Neural cell (in vitro differentiated cells): ENCODE data around the gene ARHGAP30. TPM values are rescaled to one million over a fixed set of nuclear protein-coding genes. Genes with fewer than 3 reads are reported as not detected.

Experiments used
- H2AFZ ChIP-seq: fragments of 200-600, 300-800 bp; sonication (generic), shearing (Covaris generic); 2 replicates; pipeline ENCODE4 v1.6.0; 2014; ENCODE audit warnings: low read depth, mild to moderate bottlenecking, antibody characterized with exemption, low read length, moderate library complexity
- H3F3A ChIP-seq: fragments of 200-600 bp; shearing (Covaris generic); 2 replicates; pipeline ENCODE4 v1.6.1; 2016; ENCODE audit warnings: mild to moderate bottlenecking, moderate library complexity, mixed read lengths, antibody characterized with exemption, low read length; ENCODE audit not compliant: insufficient read depth, poor library complexity, severe bottlenecking
- H3K27ac ChIP-seq: fragments of 200-600, 300-800 bp; sonication (generic), shearing (Covaris generic); 2 replicates; pipeline ENCODE4 v1.5.1; 2014; ENCODE audit warnings: mild to moderate bottlenecking, low read length, moderate library complexity
- H3K27me3 ChIP-seq: fragments of 300-800, 200-600 bp; sonication (generic), shearing (Covaris generic); 2 replicates; pipeline ENCODE4 v1.6.0; 2014; ENCODE audit warnings: mild to moderate bottlenecking, low read depth, low read length, moderate library complexity; ENCODE audit not compliant: insufficient read depth
- H3K36me3 ChIP-seq: fragments of 300-800, 200-600 bp; sonication (generic), shearing (Covaris generic); 2 replicates; pipeline ENCODE4 v1.5.1; 2014; ENCODE audit warnings: mild to moderate bottlenecking, antibody characterized with exemption, low read length, moderate library complexity; ENCODE audit not compliant: insufficient read depth
- H3K4me2 ChIP-seq: fragments of 300-800, 200-600 bp; sonication (generic), shearing (Covaris generic); 2 replicates; pipeline ENCODE4 v1.6.0; 2014; ENCODE audit warnings: mild to moderate bottlenecking, low read length
- H3K4me3 ChIP-seq: fragments of 300-800, 200-600 bp; sonication (generic), shearing (Covaris generic); 2 replicates; pipeline ENCODE4 v1.5.1; 2014; ENCODE audit warnings: mild to moderate bottlenecking, low read length, moderate library complexity
- H3K79me2 ChIP-seq: fragments of 200-600 bp; shearing (Covaris generic); replicated peaks from 2 replicates; pipeline ENCODE4 v1.6.0; 2014; ENCODE audit warnings: mild to moderate bottlenecking, low read length, moderate library complexity; ENCODE audit not compliant: insufficient read depth
- H3K9ac ChIP-seq: fragments of 300-800, 200-600 bp; sonication (generic), shearing (Covaris generic); 2 replicates; pipeline ENCODE4 v1.6.1; 2016; ENCODE audit warnings: mild to moderate bottlenecking, low read length, mixed read lengths
- H3K9me2 ChIP-seq: fragments of 200-600 bp; shearing (Covaris generic); 2 replicates; pipeline ENCODE4 v1.6.1; 2016; ENCODE audit warnings: mild to moderate bottlenecking, low read length, mixed read lengths; ENCODE audit not compliant: insufficient read depth
- H3K9me3 ChIP-seq: fragments of 200-600, 300-800 bp; sonication (generic), shearing (Covaris generic); 2 replicates; pipeline ENCODE4 v1.6.1; 2016; ENCODE audit warnings: mild to moderate bottlenecking, mixed run types, low read length, moderate library complexity, mixed read lengths
- H4K20me1 ChIP-seq: fragments of 200-600 bp; shearing (Covaris generic); 2 replicates; pipeline ENCODE4 v1.6.1; 2016; ENCODE audit warnings: mild to moderate bottlenecking, mixed run types; ENCODE audit not compliant: insufficient read depth
- CTCF ChIP-seq: fragments of 450-650 bp; IDR thresholded peaks from 2 replicates; pipeline ENCODE4 v1.5.1; 2014; ENCODE audit warnings: antibody characterized with exemption, mild to moderate bottlenecking, moderate library complexity; ENCODE audit not compliant: poor library complexity, severe bottlenecking
- EP300 ChIP-seq: fragments of 450-650 bp; conservative IDR thresholded peaks from 2 replicates; pipeline ENCODE4 v1.6.1; 2014; ENCODE audit warnings: antibody characterized with exemption, mild to moderate bottlenecking, moderate library complexity; ENCODE audit not compliant: poor library complexity, severe bottlenecking
- EZH2 ChIP-seq: fragments of 200-600, 300-800 bp; shearing (Covaris generic), sonication (generic); IDR thresholded peaks from 2 replicates; pipeline ENCODE4 v1.6.1; 2014; ENCODE audit warnings: antibody characterized with exemption, low read length, borderline replicate concordance, mild to moderate bottlenecking; ENCODE audit not compliant: insufficient read depth, poor library complexity, severe bottlenecking
- MXI1 ChIP-seq: fragments of 450-650 bp; conservative IDR thresholded peaks from 2 replicates; pipeline ENCODE4 v1.6.1; 2014; ENCODE audit warnings: antibody characterized with exemption, mild to moderate bottlenecking; ENCODE audit not compliant: poor library complexity, severe bottlenecking
- POLR2AphosphoS5 ChIP-seq: IDR thresholded peaks from 2 replicates; pipeline ENCODE4 v1.6.1; 2012
- RAD21 ChIP-seq: fragments of 450-650 bp; conservative IDR thresholded peaks from 2 replicates; pipeline ENCODE4 v1.6.1; 2014; ENCODE audit warnings: antibody characterized with exemption, mild to moderate bottlenecking, moderate library complexity
- SMC3 ChIP-seq: fragments of 450-650 bp; conservative IDR thresholded peaks from 2 replicates; pipeline ENCODE4 v1.6.1; 2014; ENCODE audit warnings: antibody characterized with exemption, mild to moderate bottlenecking, moderate library complexity; ENCODE audit not compliant: poor library complexity
- TAF1 ChIP-seq: IDR thresholded peaks from 2 replicates; pipeline ENCODE4 v1.6.1; 2012; ENCODE audit warnings: low read depth
- polyA plus RNA-seq: library from polyadenylated mRNA; depleted of rRNA; stranded (reverse); fragments of >200 nt; gene quantifications from 2 replicates; pipeline ENCODE4 v1.2.3, GENCODE V29; 2014
- TF ChIP-seq, protein P1 (sequence below): IDR thresholded peaks from 2 replicates; pipeline ENCODE4 v1.6.1; 2012; ENCODE audit warnings: borderline replicate concordance

ARHGAP30 gene
- polyA plus RNA-seq, 1 donor from 2014 or later: not detected

DNA sequence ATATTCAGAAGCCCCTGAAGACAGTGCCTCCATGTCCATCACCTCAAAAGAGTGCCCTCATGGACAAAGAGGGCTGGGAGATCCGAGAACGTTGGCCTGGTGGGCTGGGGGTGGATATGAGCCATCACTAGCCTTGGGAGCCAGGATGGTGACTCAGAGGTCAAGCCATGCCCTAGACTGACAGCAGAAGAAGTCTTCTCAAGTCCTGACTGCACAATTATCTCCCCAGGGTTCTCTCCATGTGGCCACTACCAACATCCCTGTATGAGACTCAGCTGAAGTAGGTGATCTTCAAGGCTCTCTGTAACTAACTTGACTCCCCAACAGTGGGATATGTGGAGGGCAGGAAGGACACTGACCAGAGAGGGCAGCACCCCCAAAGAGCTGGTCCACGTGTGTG lies 16.8 kb downstream of the ARHGAP30 start:
- Histone ChIP-seq H4K20me1 (no peaks in the 10 kb centered on the region), H3K9ac (no peak overlapping the region), H3K27me3 (no peaks in the 10 kb centered on the region), H3K36me3 (no peaks in the 10 kb centered on the region), H3K4me3 (no peak overlapping the region), H3K4me2 (no peak overlapping the region), H3K9me2 (no peaks in the 10 kb centered on the region), H3K27ac (no peak overlapping the region), H3F3A (no peaks in the 10 kb centered on the region), H3K9me3 (peaks cover 5% of the 10 kb centered on the region), H2AFZ (no peak overlapping the region), H3K79me2 (no peaks in the 10 kb centered on the region)
- TF ChIP-seq MXI1 (no peak), POLR2AphosphoS5 (no peak), RAD21 (no peak), EZH2 (no peak), SMC3 (no peak), CTCF (no peak), EP300 (no peak), TAF1 (no peak)
- TF ChIP-seq, protein P1, sequence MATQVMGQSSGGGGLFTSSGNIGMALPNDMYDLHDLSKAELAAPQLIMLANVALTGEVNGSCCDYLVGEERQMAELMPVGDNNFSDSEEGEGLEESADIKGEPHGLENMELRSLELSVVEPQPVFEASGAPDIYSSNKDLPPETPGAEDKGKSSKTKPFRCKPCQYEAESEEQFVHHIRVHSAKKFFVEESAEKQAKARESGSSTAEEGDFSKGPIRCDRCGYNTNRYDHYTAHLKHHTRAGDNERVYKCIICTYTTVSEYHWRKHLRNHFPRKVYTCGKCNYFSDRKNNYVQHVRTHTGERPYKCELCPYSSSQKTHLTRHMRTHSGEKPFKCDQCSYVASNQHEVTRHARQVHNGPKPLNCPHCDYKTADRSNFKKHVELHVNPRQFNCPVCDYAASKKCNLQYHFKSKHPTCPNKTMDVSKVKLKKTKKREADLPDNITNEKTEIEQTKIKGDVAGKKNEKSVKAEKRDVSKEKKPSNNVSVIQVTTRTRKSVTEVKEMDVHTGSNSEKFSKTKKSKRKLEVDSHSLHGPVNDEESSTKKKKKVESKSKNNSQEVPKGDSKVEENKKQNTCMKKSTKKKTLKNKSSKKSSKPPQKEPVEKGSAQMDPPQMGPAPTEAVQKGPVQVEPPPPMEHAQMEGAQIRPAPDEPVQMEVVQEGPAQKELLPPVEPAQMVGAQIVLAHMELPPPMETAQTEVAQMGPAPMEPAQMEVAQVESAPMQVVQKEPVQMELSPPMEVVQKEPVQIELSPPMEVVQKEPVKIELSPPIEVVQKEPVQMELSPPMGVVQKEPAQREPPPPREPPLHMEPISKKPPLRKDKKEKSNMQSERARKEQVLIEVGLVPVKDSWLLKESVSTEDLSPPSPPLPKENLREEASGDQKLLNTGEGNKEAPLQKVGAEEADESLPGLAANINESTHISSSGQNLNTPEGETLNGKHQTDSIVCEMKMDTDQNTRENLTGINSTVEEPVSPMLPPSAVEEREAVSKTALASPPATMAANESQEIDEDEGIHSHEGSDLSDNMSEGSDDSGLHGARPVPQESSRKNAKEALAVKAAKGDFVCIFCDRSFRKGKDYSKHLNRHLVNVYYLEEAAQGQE: no peak

DNA sequence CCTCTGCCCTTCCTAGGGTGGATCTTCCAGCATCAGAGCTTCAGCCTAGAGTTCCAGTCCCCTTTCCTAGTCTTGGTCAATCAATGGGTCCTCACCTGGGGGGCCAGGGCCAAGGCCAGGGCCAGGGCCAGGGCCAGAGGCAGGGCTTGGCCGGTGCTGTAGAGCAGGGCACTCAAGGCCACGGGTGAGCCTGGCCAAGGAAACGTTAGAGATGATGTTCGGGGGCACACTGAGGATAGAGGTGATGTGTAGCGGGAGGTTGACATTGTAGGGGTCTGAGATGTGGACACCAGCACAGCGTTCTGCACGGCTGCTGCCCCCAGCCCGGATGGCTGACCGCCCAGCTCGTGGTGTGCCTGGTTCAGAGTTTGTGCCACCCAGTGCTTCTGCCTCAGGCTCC lies 18.5 kb downstream of the ARHGAP30 start:
- Histone ChIP-seq H3K9me3 (peaks cover 12% of the 10 kb centered on the region), H3K9ac (no peak overlapping the region), H3K27me3 (no peaks in the 10 kb centered on the region), H3K27ac (no peak overlapping the region), H3K4me2 (no peak overlapping the region), H3K36me3 (no peaks in the 10 kb centered on the region), H4K20me1 (no peaks in the 10 kb centered on the region), H2AFZ (no peak overlapping the region), H3K9me2 (no peaks in the 10 kb centered on the region), H3K79me2 (no peaks in the 10 kb centered on the region), H3K4me3 (no peak overlapping the region), H3F3A (peaks cover 3% of the 10 kb centered on the region)
- TF ChIP-seq SMC3 (no peak), RAD21 (no peak), CTCF (no peak), TAF1 (no peak), EP300 (no peak)
- TF ChIP-seq, protein P1: no peak
